Spleen (tissue), 11 donors: ENCODE data around the gene MYT1. TPM values are rescaled to one million over a fixed set of nuclear protein-coding genes. Genes with fewer than 3 reads are reported as not detected.
"Not testable (repeated sequence)": the region's sequence is repeated elsewhere in the genome, so short reads cannot be mapped to it uniquely, and the experiment has no call there.

Experiments used
- DNase-seq: peaks from one replicate; pipeline ENCODE4 v3.0.0-alpha.2; 2020
- H3K27ac ChIP-seq, 8 donors: fragments of 200-600 bp; sonication (generic) in 7 of 8; 1 replicate in 4 of 8; 2 replicates in 4 of 8; pipeline versions ENCODE4 v1.5.0 to v1.8.0; 2016 to 2021; ENCODE audit warnings: inconsistent platforms in 4 of 8, mild to moderate bottlenecking in 4 of 8, moderate library complexity in 1 of 8
- H3K27me3 ChIP-seq, 7 donors: fragments of 200-600 bp; sonication (generic) in 6 of 7; replicated peaks in 1 of 7; 1 replicate in 4 of 7; 2 replicates in 3 of 7; pipeline versions ENCODE4 v1.5.0 to v1.8.0; 2016 to 2021; ENCODE audit warnings: inconsistent platforms in 3 of 7, mild to moderate bottlenecking in 1 of 7
- H3K36me3 ChIP-seq, 6 donors: fragments of 200-600 bp; sonication (generic) in 5 of 6; 1 replicate in 4 of 6; 2 replicates in 2 of 6; pipeline versions ENCODE4 v1.5.0 to v1.8.0; 2016 to 2021; ENCODE audit warnings: inconsistent platforms in 2 of 6
- H3K4me1 ChIP-seq, 6 donors: fragments of 200-600 bp; sonication (generic) in 5 of 6; 1 replicate in 3 of 6; 2 replicates in 3 of 6; pipeline versions ENCODE4 v1.5.0 to v1.8.0; 2016 to 2021; ENCODE audit warnings: inconsistent platforms in 3 of 6
- H3K4me3 ChIP-seq, 8 donors: fragments of 200-600 bp; sonication (generic) in 7 of 8; 1 replicate in 4 of 8; 2 replicates in 4 of 8; pipeline versions ENCODE4 v1.5.0 to v1.8.0; 2016 to 2021; ENCODE audit warnings: inconsistent platforms in 4 of 8, mild to moderate bottlenecking in 4 of 8, moderate library complexity in 2 of 8
- H3K9me3 ChIP-seq, 8 donors: fragments of 200-600 bp; sonication (generic) in 7 of 8; 1 replicate in 4 of 8; 2 replicates in 4 of 8; pipeline versions ENCODE4 v1.5.0 to v1.8.0; 2016 to 2021; ENCODE audit warnings: inconsistent platforms in 4 of 8
- CTCF ChIP-seq, 11 experiments: fragments of 200-600 bp in 7 of 11; fragments of 450-650 bp in 4 of 11; sonication (generic) in 4 of 11; IDR thresholded peaks in 8 of 11; conservative IDR thresholded peaks in 3 of 11; 1 replicate in 7 of 11; 2 replicates in 4 of 11; pipeline versions ENCODE4 v1.4.0 to v1.8.0; 2016 to 2021; ENCODE audit warnings: antibody characterized with exemption in 11 of 11, inconsistent platforms in 4 of 11, mild to moderate bottlenecking in 1 of 11
- POLR2A ChIP-seq, 3 donors: fragments of 450-650 bp; IDR thresholded peaks; one replicate each; pipeline ENCODE4 v1.5.1; 2017; ENCODE audit warnings: antibody characterized with exemption in 3 of 3, mild to moderate bottlenecking in 1 of 3
- POLR2AphosphoS5 ChIP-seq, 3 donors: sonication (generic); formaldehyde crosslinking; IDR thresholded peaks; one replicate each; pipeline ENCODE4 v1.5.1; 2017; ENCODE audit warnings: antibody characterized with exemption in 3 of 3
- WGBS, 5 donors: extraction: QIAGEN DNeasy Blood & Tissue Kit in 3 of 5; methylation state at CpG; one replicate each; pipeline versions ENCODE4 v1.1.5 to v1.1.7; 2013 to 2018; 5-methylcytosine and 5-hydroxymethylcytosine counted together
- intact Hi-C: fragments of 100-400 bp; cut with DNase I; formaldehyde crosslinking; loops from one replicate; pipeline ENCODE4 v1.15.0; 2023; ENCODE audit warnings: low total_unique reads
- polyA plus RNA-seq, 3 donors: library from polyadenylated mRNA; stranded (reverse); fragments of 200-250 nt; gene quantifications; one replicate each; pipeline ENCODE4 v1.2.1, GENCODE V29; 2013
- total RNA-seq, 7 donors: library from RNA; depleted of rRNA in 3 of 7; stranded (reverse); fragments of >200 nt in 3 of 7; fragmentation: NEBNext Ultra II Directional in 4 of 7; extraction: Animal tissue kit (Norgen Biotek cat#: 25700) in 4 of 7; gene quantifications; one replicate each; pipeline versions ENCODE4 v1.1.0 to v1.2.1, GENCODE V29; 2016 to 2021
- donor health status: healthy with polysubstance abuse.
- donor health status: DM: no; HTN: no; CAD: no; lungs with moderate emphysema.
- donor health status: DM: no; HTN: no; CAD: no.
- donor health status: Bipolar disorder and iron deficiency.
- donor health status: healthy.
- donor health status: DM: no; HTN: no; CAD: no.
- donor health status: DM: yes; HTN: yes; CAD: no.

Gene MYT1
- total and polyA plus RNA-seq, 10 donors, result 0.08 to 2.2 (median 0.60) TPM; not detected in 3

- DNase-seq, result peak; percentile 15
- Histone ChIP-seq H3K4me1 (peaks cover 0 to 15% (median 11%) of the 10 kb centered on the region in 6 donors), H3K27ac (no peak overlapping the region), H3K27me3 (peaks cover 0 to 26% (median 6%) of the 10 kb centered on the region in 7 donors), H3K4me3 (no peak overlapping the region), H3K36me3 (no peaks in the 10 kb centered on the region), H3K9me3 (no peaks in the 10 kb centered on the region)
- no peak for TF ChIP-seq POLR2A (IDR thresholded peaks at IDR 0.05)
- TF ChIP-seq POLR2AphosphoS5 (IDR thresholded peaks at IDR 0.05), result no peak
- TF ChIP-seq CTCF (IDR thresholded peaks at IDR 0.05 in 8 of 11, conservative IDR thresholded peaks at IDR 0.05 in 3 of 11), result no peak
- intact Hi-C loops, result loop anchor here (5.0 kb wide), 1 partner anchor 39 kb away; the partner anchor contains the start of genes LKAAEAR1 and OPRL1
- WGBS, 5 donors, result 83 to 95% (median 87%) methylated on average over 12 of the region's 12 CpGs
These were observed 42.7 kb upstream of the MYT1 start for GRCh38 chr20:64121586-64121985.

GRCh38 chr20:64122927-64123326 is 41.3 kb upstream of the MYT1 start:
- intact Hi-C loops, result loop anchor here (5.0 kb wide), 1 partner anchor 41 kb away; the partner anchor contains the start of genes LKAAEAR1 and OPRL1
- DNase-seq, H3K4me3 ChIP-seq, H3K27ac ChIP-seq, H3K9me3 ChIP-seq, H3K36me3 ChIP-seq: not testable (repeated sequence)
- Histone ChIP-seq H3K4me1 (peaks cover 0 to 15% (median 11%) of the 10 kb centered on the region in 6 donors), H3K27me3 (peaks cover 0 to 26% (median 6%) of the 10 kb centered on the region in 7 donors)
- 81 to 87% (median 87%) methylated on average over 11 of the region's 11 CpGs for WGBS, 5 donors

- H3K27ac ChIP-seq, H3K9me3 ChIP-seq, H3K4me3 ChIP-seq, DNase-seq, H3K36me3 ChIP-seq: not testable (repeated sequence)
- intact Hi-C loops, result loop anchor here (5.0 kb wide), 1 partner anchor 41 kb away; the partner anchor contains the start of genes LKAAEAR1 and OPRL1
- peaks cover 0 to 26% (median 6%) of the 10 kb centered on the region in 7 donors for H3K27me3 ChIP-seq
- peaks cover 0 to 15% (median 11%) of the 10 kb centered on the region in 6 donors for H3K4me1 ChIP-seq
- 82 to 92% (median 84%) methylated on average over 11 of the region's 11 CpGs for WGBS, 5 donors
These were observed 40.7 kb upstream of the MYT1 start for GRCh38 chr20:64123517-64123916.

- intact Hi-C loops, result no loop called here
- Histone ChIP-seq H3K27me3 (peaks cover 0 to 40% (median 4%) of the 10 kb centered on the region in 7 donors), H3K9me3 (no peaks in the 10 kb centered on the region), H3K36me3 (no peaks in the 10 kb centered on the region), H3K27ac (no peak overlapping the region), H3K4me1 (no peaks in the 10 kb centered on the region), H3K4me3 (no peak overlapping the region)
- WGBS, 5 donors, result 80 to 88% (median 85%) methylated on average over 10 to 11 of the region's 11 CpGs
- peak; percentile 39 for DNase-seq
- TF ChIP-seq POLR2AphosphoS5 (IDR thresholded peaks at IDR 0.05) (no peak), CTCF (IDR thresholded peaks at IDR 0.05 in 8 of 11, conservative IDR thresholded peaks at IDR 0.05 in 3 of 11) (no peak), POLR2A (IDR thresholded peaks at IDR 0.05) (no peak)
These were observed 35.0 kb upstream of the MYT1 start for GRCh38 chr20:64129146-64129782.

GRCh38 chr20:64130271-64130670 is 34.0 kb upstream of the MYT1 start:
- H3K4me3 ChIP-seq, result no peak overlapping the region
- no peak for DNase-seq
- H3K9me3 ChIP-seq, result no peaks in the 10 kb centered on the region
- H3K27me3 ChIP-seq, result peaks cover 0 to 33% (median 4%) of the 10 kb centered on the region in 7 donors
- 58 to 74% (median 63%) methylated on average over 5 of the region's 5 CpGs for WGBS, 5 donors
- TF ChIP-seq CTCF (IDR thresholded peaks at IDR 0.05 in 8 of 11, conservative IDR thresholded peaks at IDR 0.05 in 3 of 11), result no peak
- no peaks in the 10 kb centered on the region for H3K4me1 ChIP-seq
- no peak overlapping the region for H3K27ac ChIP-seq
- no peaks in the 10 kb centered on the region for H3K36me3 ChIP-seq
- intact Hi-C loops, result no loop called here
